C4-2B (cell line): ENCODE data around the gene RABGAP1.

ENCODE experiments used
- ZFX ChIP-seq: fragments of 450-650 bp; IDR thresholded peaks from 2 replicates; pipeline ENCODE4 v1.6.1; 2017
- TF ChIP-seq, protein P1 (sequence below): fragments of 450-650 bp; conservative IDR thresholded peaks from 2 replicates; pipeline ENCODE4 v1.5.1; 2017; ENCODE audit warnings: mild to moderate bottlenecking

DNA sequence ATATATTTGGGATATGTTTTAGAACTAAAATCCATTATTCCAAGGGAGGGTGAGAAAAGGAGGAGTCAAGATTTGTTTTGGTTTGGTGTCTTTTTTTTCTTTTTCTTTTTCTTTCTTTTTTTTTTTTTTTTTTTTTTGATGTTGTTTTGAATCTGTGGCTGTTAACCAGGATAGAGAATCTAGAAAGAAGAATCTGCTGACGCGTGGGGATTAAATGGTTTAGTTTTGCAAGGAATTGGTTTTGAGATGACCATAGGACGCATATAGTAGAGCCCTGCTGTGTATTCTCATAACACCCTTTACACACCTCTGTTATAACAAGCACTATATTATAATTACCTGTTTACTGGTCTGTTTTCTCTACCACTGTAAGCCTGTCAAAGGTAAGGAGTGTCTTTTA lies 9.4 kb downstream of the RABGAP1 start:
- TF ChIP-seq, protein P1, sequence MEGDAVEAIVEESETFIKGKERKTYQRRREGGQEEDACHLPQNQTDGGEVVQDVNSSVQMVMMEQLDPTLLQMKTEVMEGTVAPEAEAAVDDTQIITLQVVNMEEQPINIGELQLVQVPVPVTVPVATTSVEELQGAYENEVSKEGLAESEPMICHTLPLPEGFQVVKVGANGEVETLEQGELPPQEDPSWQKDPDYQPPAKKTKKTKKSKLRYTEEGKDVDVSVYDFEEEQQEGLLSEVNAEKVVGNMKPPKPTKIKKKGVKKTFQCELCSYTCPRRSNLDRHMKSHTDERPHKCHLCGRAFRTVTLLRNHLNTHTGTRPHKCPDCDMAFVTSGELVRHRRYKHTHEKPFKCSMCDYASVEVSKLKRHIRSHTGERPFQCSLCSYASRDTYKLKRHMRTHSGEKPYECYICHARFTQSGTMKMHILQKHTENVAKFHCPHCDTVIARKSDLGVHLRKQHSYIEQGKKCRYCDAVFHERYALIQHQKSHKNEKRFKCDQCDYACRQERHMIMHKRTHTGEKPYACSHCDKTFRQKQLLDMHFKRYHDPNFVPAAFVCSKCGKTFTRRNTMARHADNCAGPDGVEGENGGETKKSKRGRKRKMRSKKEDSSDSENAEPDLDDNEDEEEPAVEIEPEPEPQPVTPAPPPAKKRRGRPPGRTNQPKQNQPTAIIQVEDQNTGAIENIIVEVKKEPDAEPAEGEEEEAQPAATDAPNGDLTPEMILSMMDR = no peak
- TF ChIP-seq ZFX = no peak
